ENCODE measurements around the gene ACVRL1.
"Not testable (repeated sequence)": the region's sequence is repeated elsewhere in the genome, so short reads cannot be mapped to it uniquely, and the experiment has no call there.

Gene ACVRL1

GRCh38 chr12:51874486-51874885 lies 32.8 kb upstream of the ACVRL1 start:
- no peak for DNase-seq

- no peak for DNase-seq
These were observed 28.2 kb upstream of the ACVRL1 start for GRCh38 chr12:51879102-51879501.

DNA sequence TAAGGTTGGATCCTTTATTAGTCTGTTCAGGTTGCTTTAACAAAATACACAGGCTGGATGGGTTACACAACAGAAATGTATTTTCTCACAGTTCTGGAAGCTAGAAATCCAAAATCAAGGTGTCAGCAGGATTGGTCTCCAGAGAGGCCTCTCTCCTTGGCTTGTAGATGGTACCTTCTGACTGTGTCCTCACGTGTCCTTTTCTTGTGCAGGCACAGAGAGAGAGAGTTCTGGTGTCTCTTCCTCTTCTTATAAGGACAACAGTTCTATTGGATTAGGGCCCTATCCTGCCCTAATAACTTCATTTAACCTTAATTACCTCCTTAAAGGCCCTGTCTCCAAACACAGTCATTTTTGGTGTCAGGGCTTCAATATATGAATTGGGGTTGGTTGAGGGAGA lies 24.0 kb upstream of the ACVRL1 start:
- no peak for DNase-seq

- no peak for DNase-seq
These were observed 23.2 kb upstream of the ACVRL1 start for GRCh38 chr12:51883998-51884675.

GRCh38 chr12:51884676-51885229 lies 22.6 kb upstream of the ACVRL1 start:
- DNase-seq: no peak

DNA sequence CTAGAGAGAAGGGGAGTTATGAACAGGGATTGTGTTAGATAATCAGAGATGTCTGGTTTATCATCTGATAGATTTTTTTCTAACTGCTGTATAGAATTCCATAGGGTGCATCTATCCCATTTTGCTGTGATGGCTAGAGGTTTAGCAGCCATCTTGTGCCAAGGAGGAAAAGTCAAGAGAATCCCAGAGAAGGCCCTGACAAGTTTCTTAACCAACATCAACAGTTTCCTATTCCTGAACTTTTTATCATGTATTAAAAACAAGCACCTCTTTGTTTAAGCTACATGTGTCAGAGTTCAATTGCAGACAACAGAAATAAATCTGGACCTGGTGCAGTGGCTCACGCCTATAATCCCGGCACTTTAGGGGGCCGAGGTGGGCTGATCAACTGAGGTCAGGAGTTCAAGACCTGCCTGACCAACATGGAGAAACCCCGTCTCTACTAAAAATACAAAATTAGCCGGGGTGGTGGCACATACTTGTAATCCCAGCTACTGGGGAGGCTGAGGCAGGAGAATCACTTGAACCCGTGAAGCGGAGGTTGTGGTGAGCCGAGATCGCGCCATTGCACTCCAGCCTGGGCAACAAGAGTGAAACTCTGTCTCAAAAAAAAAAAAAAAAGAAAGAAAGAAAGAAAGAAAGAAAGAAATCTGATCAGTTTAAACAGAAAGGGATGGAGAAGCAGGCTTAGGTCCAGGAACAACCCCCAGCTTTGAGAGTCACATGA lies 21.8 kb upstream of the ACVRL1 start:
- DNase-seq: not testable (repeated sequence)

DNA sequence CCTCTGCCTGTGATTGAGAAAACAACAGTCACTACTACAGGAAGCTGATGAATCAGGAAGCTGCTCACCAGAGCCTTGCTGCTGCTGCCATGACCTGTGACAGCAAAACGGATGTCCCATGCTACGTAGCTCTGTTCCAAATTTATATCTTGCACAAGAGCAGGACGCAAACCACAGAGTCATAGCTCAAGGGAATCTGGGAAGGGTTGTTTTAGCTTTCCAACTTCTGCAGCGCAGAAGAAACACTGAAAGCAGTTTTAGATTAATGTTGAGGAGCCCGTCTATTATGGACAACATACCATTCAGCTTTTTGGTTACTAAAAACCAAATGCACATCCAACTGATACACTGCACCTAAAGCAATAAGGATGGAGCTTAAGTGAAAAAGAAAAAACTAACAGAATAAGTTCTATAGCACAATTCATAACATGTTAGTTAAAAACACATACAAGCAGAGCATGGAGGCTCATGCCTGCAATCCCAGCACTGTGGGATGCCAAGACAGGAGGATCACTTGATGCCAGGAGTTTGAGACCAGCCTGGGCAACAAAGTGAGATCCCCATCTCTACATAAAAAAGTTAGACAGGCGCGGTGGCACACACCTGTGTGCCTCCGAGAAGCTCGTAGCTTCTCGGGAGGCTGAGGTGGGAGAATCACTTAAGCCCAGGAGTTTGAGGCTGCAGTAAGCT lies 21.1 kb upstream of the ACVRL1 start:
- peak; percentile 77 for DNase-seq

GRCh38 chr12:51887476-51888315 lies 19.6 kb upstream of the ACVRL1 start, which contains the start of gene ANKRD33:
ANKRD33 (plus strand) TSS chr12:51888103; CDS start chr12:51888187, 84 bp downstream.
- peak; percentile 44 for DNase-seq

- peak; percentile 18 for DNase-seq
These were observed 18.7 kb upstream of the ACVRL1 start for GRCh38 chr12:51888316-51889215.

- DNase-seq: peak; percentile 36
These were observed 17.8 kb upstream of the ACVRL1 start for GRCh38 chr12:51889216-51890132.

DNA sequence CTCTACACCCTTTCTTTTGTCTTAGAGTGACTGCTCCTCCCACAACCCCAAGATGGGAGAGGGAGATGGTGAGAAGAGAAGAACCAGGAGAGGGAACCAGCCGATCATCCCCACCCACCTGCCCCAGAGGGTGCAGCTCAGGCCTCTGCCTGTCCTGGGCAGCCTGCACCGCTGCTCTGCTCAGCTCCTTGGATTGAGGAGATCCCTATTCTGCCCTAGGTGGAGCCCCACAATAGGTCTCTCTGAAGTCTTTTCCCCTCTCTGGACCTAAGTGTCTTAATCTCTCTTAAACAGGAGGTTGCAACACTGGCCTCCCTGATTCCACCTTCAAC lies 17.2 kb upstream of the ACVRL1 start:
- no peak for DNase-seq

DNA sequence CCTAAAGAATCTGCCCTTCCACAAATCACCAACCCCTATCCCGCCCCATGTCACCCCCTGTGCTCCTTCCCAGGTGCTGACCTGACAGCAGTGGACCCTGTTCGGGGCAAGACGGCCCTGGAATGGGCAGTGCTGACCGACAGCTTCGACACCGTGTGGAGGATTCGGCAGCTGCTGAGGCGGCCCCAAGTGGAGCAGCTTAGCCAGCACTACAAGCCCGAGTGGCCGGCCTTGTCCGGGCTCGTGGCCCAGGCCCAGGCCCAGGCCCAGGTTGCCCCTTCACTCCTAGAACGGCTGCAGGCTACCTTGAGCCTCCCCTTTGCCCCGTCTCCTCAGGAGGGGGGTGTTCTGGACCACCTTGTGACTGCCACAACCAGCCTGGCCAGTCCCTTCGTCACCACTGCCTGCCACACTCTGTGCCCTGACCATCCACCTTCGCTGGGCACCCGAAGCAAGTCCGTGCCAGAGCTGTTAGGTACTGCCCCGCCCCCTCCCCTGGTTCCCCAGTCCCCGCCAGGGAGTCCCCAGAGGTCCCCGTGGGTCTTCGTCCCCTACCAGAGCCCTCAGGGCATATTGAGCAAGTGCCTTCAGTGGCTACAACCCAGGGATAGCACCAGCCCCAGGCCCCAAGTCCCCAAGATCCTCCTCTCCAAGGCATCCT lies 16.7 kb upstream of the ACVRL1 start:
- no peak for DNase-seq

- DNase-seq: no peak
These were observed 15.5 kb upstream of the ACVRL1 start for GRCh38 chr12:51891843-51892242.

DNA sequence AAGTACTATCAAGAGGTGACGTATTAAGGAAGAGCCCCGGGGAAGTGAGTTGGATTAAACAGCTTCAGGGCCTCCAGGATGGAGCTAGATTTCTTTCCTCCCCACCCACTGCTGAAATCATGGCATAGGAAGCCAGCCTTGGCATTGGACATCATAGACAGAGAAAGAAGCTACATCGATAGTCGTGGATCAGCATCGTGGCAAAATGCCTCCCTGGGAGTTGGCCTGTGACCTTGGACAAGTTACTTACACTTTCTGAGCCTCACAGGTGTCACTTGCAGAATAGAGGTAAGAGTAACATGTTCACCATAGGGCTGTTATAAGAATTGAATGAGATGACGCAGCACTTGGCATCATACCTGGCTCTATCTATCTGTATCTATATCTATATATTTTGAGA lies 13.5 kb upstream of the ACVRL1 start:
- no peak for DNase-seq

GRCh38 chr12:51895378-51896135 lies 11.7 kb upstream of the ACVRL1 start:
- DNase-seq: no peak

- DNase-seq: peak; percentile 19
These were observed 11.1 kb upstream of the ACVRL1 start for GRCh38 chr12:51896236-51896635.

- peak; percentile 24 for DNase-seq
These were observed 10.1 kb upstream of the ACVRL1 start for GRCh38 chr12:51897181-51897580.

DNA sequence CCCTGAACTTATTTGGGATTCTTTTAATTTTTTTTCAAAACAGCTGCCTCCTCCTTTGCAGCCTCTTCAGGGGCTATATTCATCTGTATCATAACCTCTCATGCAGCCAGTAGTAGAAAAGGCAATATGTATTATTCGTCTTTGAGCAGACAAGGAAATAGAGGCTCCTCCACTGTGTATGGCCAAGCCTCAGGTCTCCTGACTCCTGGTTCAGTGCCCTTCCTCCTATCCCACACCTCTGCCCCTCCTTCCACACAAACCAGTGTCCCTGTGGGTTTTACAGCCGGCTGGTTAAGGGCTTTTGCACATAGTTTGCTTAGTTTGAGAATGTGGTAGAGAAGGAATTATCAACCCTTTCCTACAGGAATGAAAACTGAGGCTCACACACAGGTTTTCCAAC lies 8.8 kb upstream of the ACVRL1 start:
- no peak for DNase-seq

- DNase-seq: peak; percentile 37
These were observed 8.4 kb upstream of the ACVRL1 start for GRCh38 chr12:51898937-51899336.

Data from right hindlimb (tissue), 1 donor.